ENCODE measurements around the gene RAPGEF1.

Gene RAPGEF1

GRCh38 chr9:131601683-131602181 lies 138.1 kb downstream of the RAPGEF1 start:
- no peak overlapping the region for H3K4me3 ChIP-seq (ENCODE audit: low read depth, low read length)
- TF ChIP-seq POLR2A (IDR thresholded peaks at IDR 0.05; ENCODE audit: extremely low read depth, insufficient read length): no peak

GRCh38 chr9:131598121-131598520 lies 141.8 kb downstream of the RAPGEF1 start:
- H3K4me3 ChIP-seq (ENCODE audit: low read depth, low read length): peak overlapping the region; percentile 37
- DNase-seq (ENCODE audit: low read depth): peak; percentile 99
- TF ChIP-seq MAX (IDR thresholded peaks at IDR 0.05; ENCODE audit: low read depth, low read length) (peak; percentile 74), MYC (IDR thresholded peaks at IDR 0.05; ENCODE audit: low read depth, low read length) (peak; percentile 86), POLR2A (IDR thresholded peaks at IDR 0.05; ENCODE audit: extremely low read depth, insufficient read length) (no peak), CTCF (IDR thresholded peaks at IDR 0.05; ENCODE audit: low read depth, low read length) (no peak)

More at GRCh38 chr9:131601683-131602181, 138.1 kb downstream of the RAPGEF1 start:
- DNase-seq (ENCODE audit: low read depth): no peak

GRCh38 chr9:131597246-131597645 lies 142.6 kb downstream of the RAPGEF1 start:
- DNase-seq (ENCODE audit: low read depth): no peak
- H3K4me3 ChIP-seq (ENCODE audit: low read depth, low read length): no peak overlapping the region
- TF ChIP-seq MAX (IDR thresholded peaks at IDR 0.05; ENCODE audit: low read depth, low read length): no peak
- TF ChIP-seq CTCF (IDR thresholded peaks at IDR 0.05; ENCODE audit: low read depth, low read length): no peak
- TF ChIP-seq POLR2A (IDR thresholded peaks at IDR 0.05; ENCODE audit: extremely low read depth, insufficient read length): no peak
- no peak for TF ChIP-seq MYC (IDR thresholded peaks at IDR 0.05; ENCODE audit: low read depth, low read length)

- no peak overlapping the region for H3K4me3 ChIP-seq (ENCODE audit: low read depth, low read length)
- no peak for DNase-seq (ENCODE audit: low read depth)
- TF ChIP-seq MAX (IDR thresholded peaks at IDR 0.05; ENCODE audit: low read depth, low read length) (no peak), POLR2A (IDR thresholded peaks at IDR 0.05; ENCODE audit: extremely low read depth, insufficient read length) (no peak), MYC (IDR thresholded peaks at IDR 0.05; ENCODE audit: low read depth, low read length) (no peak), CTCF (IDR thresholded peaks at IDR 0.05; ENCODE audit: low read depth, low read length) (no peak)
Observed at GRCh38 chr9:131596430-131596743, 143.5 kb downstream of the RAPGEF1 start.

- DNase-seq (ENCODE audit: low read depth): no peak
- H3K4me3 ChIP-seq (ENCODE audit: low read depth, low read length): no peak overlapping the region
- TF ChIP-seq MAX (IDR thresholded peaks at IDR 0.05; ENCODE audit: low read depth, low read length): no peak
- TF ChIP-seq MYC (IDR thresholded peaks at IDR 0.05; ENCODE audit: low read depth, low read length): no peak
Observed at GRCh38 chr9:131595696-131596429, 144.0 kb downstream of the RAPGEF1 start.

GRCh38 chr9:131594906-131595665 lies 144.8 kb downstream of the RAPGEF1 start:
- no peak overlapping the region for H3K4me3 ChIP-seq (ENCODE audit: low read depth, low read length)
- TF ChIP-seq MAX (IDR thresholded peaks at IDR 0.05; ENCODE audit: low read depth, low read length) (no peak), MYC (IDR thresholded peaks at IDR 0.05; ENCODE audit: low read depth, low read length) (no peak), POLR2A (IDR thresholded peaks at IDR 0.05; ENCODE audit: extremely low read depth, insufficient read length) (no peak), CTCF (IDR thresholded peaks at IDR 0.05; ENCODE audit: low read depth, low read length) (no peak)
- DNase-seq (ENCODE audit: low read depth): no peak
